Keratinocyte (primary cell): Measurements from ENCODE around the gene REG4. TPM values are rescaled to one million over a fixed set of nuclear protein-coding genes. Genes with fewer than 3 reads are reported as not detected.

Experiments used
- DNase-seq: peaks from one replicate; pipeline ENCODE4 v3.0.0-alpha.2; 2011; ENCODE audit warnings: low read depth, missing footprints, low spot score
- FAIRE-seq: peaks from 2 replicates; lab custom pipeline; 2011; peaks lifted over from hg19 to GRCh38; lab: Jason Lieb, UNC
- H2AFZ ChIP-seq: 2 replicates; pipeline ENCODE4 v1.6.0; 2012; ENCODE audit warnings: low read length, control low read depth, inconsistent platforms; ENCODE audit not compliant: control insufficient read depth
- H3K27ac ChIP-seq: 2 replicates; pipeline ENCODE4 v1.5.1; 2011; ENCODE audit warnings: low read length; ENCODE audit not compliant: control insufficient read depth, insufficient read depth
- H3K27me3 ChIP-seq: 3 replicates; pipeline ENCODE4 v1.6.0; 2011; ENCODE audit warnings: low read length; ENCODE audit not compliant: control insufficient read depth, insufficient read depth; ENCODE audit errors: extremely low read depth
- H3K36me3 ChIP-seq, 2 experiments: 2 replicates in 1 of 2; 3 replicates in 1 of 2; pipeline ENCODE4 v1.5.1; 2011; ENCODE audit warnings: low read length in 2 of 2, mild to moderate bottlenecking in 1 of 2; ENCODE audit not compliant: control insufficient read depth in 2 of 2, insufficient read depth in 2 of 2; ENCODE audit errors: extremely low read depth in 1 of 2
- H3K4me1 ChIP-seq: 3 replicates; pipeline ENCODE4 v1.5.1; 2011; ENCODE audit warnings: low read length; ENCODE audit not compliant: control insufficient read depth, insufficient read depth; ENCODE audit errors: extremely low read depth
- H3K4me2 ChIP-seq: 3 replicates; pipeline ENCODE4 v1.6.0; 2011; ENCODE audit warnings: low read depth, low read length; ENCODE audit not compliant: control insufficient read depth, insufficient read depth; ENCODE audit errors: extremely low read depth
- H3K4me3 ChIP-seq, 3 experiments: fragments of 200-600 bp in 1 of 3; sonication (generic) in 1 of 3; 2 replicates in 2 of 3; 3 replicates in 1 of 3; pipeline ENCODE4 v1.5.1; 2011 to 2016; ENCODE audit warnings: low read length in 3 of 3, mild to moderate bottlenecking in 3 of 3, control low read depth in 2 of 3, inconsistent platforms in 1 of 3, low read depth in 1 of 3, mixed read lengths in 1 of 3, mixed run types in 1 of 3, moderate library complexity in 1 of 3; ENCODE audit not compliant: control insufficient read depth in 2 of 3, insufficient read depth in 2 of 3; ENCODE audit errors: extremely low read depth in 1 of 3
- H3K79me2 ChIP-seq: 2 replicates; pipeline ENCODE4 v1.6.0; 2012; ENCODE audit warnings: low read length; ENCODE audit not compliant: control insufficient read depth, insufficient read depth
- H3K9ac ChIP-seq: 3 replicates; pipeline ENCODE4 v1.6.0; 2011; ENCODE audit warnings: low read length; ENCODE audit not compliant: control insufficient read depth, insufficient read depth; ENCODE audit errors: extremely low read depth
- H3K9me1 ChIP-seq: 3 replicates; pipeline ENCODE4 v1.6.0; 2011; ENCODE audit warnings: low read length; ENCODE audit not compliant: control insufficient read depth, insufficient read depth; ENCODE audit errors: extremely low read depth
- H3K9me3 ChIP-seq: 2 replicates; pipeline ENCODE4 v1.5.1; 2012; ENCODE audit warnings: low read depth, low read length; ENCODE audit not compliant: control insufficient read depth
- H4K20me1 ChIP-seq: 3 replicates; pipeline ENCODE4 v1.6.0; 2011; ENCODE audit warnings: low read length; ENCODE audit not compliant: control insufficient read depth, insufficient read depth; ENCODE audit errors: extremely low read depth
- EZH2 ChIP-seq: IDR thresholded peaks from one replicate; pipeline ENCODE4 v1.6.1; 2012; ENCODE audit warnings: inconsistent platforms, mild to moderate bottlenecking, low read length, moderate library complexity
- dilution Hi-C: fragments of 300-500 bp; cut with MboI; formaldehyde crosslinking; loops from one replicate; pipeline ENCODE4 v1.7.0; 2020; ENCODE audit warnings: low sequenced_read_pairs; ENCODE audit not compliant: extremely low pct_ligation_motif_present
- polyA plus RNA-seq, 5 experiments: library from polyadenylated mRNA; depleted of rRNA in 3 of 5; stranded (reverse) in 3 of 5; stranded (forward) in 1 of 5; unstranded in 1 of 5; fragments of >200 nt; gene quantifications; 1 replicate in 1 of 5; 2 replicates in 3 of 5; 3 replicates in 1 of 5; pipeline versions ENCODE4 v1.2.1 to v1.2.3, GENCODE V29; 2011 to 2012; ENCODE audit warnings: missing spikeins in 2 of 5, low read depth in 1 of 5, low replicate concordance in 1 of 5
- TF ChIP-seq, protein P1 (sequence below), 3 experiments: IDR thresholded peaks in 1 of 3; conservative IDR thresholded peaks in 1 of 3; optimal IDR thresholded peaks in 1 of 3; 2 replicates in 2 of 3; 3 replicates in 1 of 3; pipeline versions ENCODE3 to v1.5.1; 2011; ENCODE audit warnings: low read length in 3 of 3, mild to moderate bottlenecking in 3 of 3, moderate library complexity in 2 of 3, control low read depth in 1 of 3, inconsistent platforms in 1 of 3; ENCODE audit not compliant: insufficient read depth in 2 of 3; ENCODE audit errors: extremely low read depth in 1 of 3

The REG4 gene
- polyA plus RNA-seq, 1 donor (not counting 4 experiments of a cell fraction or from before 2014, with no cell fraction given), result not detected

DNA sequence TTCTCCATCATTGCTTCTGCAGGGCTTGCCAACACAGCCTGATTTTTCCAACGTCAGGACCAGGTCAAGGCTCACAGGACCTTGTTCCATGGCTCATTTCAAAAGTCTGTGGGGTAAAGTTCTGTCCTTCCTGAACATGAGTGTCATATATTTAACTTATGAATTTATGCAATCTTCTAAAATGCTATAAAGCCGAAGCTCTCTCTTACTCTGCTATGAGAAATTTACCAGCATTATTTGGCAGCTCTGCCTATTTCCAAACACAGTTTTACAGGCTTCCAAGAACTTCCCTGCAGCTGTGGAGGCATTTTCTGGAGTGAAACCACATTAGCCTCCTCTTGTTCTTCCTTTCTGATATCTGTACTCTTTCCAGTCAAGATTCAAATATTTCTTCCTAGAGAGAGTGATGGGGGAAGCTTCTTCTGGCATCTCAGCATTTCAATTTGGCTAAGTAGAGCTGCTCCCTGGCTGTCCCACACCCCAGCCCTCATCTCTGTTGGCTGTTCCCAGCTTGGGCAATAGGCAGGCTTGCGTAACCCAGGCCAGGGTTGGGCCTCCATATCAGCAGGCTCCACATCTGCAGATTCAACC, 27.0 kb downstream of the REG4 start:
- no peak overlapping the region for H3K4me3 ChIP-seq
- H3K9ac ChIP-seq, result no peak overlapping the region
- H3K27me3 ChIP-seq, result no peaks in the 10 kb centered on the region
- TF ChIP-seq, protein P1, sequence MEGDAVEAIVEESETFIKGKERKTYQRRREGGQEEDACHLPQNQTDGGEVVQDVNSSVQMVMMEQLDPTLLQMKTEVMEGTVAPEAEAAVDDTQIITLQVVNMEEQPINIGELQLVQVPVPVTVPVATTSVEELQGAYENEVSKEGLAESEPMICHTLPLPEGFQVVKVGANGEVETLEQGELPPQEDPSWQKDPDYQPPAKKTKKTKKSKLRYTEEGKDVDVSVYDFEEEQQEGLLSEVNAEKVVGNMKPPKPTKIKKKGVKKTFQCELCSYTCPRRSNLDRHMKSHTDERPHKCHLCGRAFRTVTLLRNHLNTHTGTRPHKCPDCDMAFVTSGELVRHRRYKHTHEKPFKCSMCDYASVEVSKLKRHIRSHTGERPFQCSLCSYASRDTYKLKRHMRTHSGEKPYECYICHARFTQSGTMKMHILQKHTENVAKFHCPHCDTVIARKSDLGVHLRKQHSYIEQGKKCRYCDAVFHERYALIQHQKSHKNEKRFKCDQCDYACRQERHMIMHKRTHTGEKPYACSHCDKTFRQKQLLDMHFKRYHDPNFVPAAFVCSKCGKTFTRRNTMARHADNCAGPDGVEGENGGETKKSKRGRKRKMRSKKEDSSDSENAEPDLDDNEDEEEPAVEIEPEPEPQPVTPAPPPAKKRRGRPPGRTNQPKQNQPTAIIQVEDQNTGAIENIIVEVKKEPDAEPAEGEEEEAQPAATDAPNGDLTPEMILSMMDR (optimal IDR thresholded peaks at IDR 0.05 in 1 of 3, IDR thresholded peaks at IDR 0.05 in 1 of 3, conservative IDR thresholded peaks at IDR 0.05 in 1 of 3; ENCODE audit: extremely low read depth in 1 of 3, insufficient read depth in 2 of 3, low read length in 3 of 3), result no peak
- no peak for TF ChIP-seq EZH2
- H3K27ac ChIP-seq, result no peak overlapping the region
- no peak overlapping the region for H2AFZ ChIP-seq
- no peaks in the 10 kb centered on the region for H3K79me2 ChIP-seq
- dilution Hi-C loops, result no loop called here
- H3K9me1 ChIP-seq, result no peaks in the 10 kb centered on the region
- DNase-seq (no peak), FAIRE-seq (no peak)
- H3K9me3 ChIP-seq, result no peaks in the 10 kb centered on the region
- H3K4me2 ChIP-seq, result no peak overlapping the region
- no peaks in the 10 kb centered on the region for H3K36me3 ChIP-seq
- no peaks in the 10 kb centered on the region for H4K20me1 ChIP-seq
- H3K4me1 ChIP-seq, result peaks cover 24% of the 10 kb centered on the region

DNA sequence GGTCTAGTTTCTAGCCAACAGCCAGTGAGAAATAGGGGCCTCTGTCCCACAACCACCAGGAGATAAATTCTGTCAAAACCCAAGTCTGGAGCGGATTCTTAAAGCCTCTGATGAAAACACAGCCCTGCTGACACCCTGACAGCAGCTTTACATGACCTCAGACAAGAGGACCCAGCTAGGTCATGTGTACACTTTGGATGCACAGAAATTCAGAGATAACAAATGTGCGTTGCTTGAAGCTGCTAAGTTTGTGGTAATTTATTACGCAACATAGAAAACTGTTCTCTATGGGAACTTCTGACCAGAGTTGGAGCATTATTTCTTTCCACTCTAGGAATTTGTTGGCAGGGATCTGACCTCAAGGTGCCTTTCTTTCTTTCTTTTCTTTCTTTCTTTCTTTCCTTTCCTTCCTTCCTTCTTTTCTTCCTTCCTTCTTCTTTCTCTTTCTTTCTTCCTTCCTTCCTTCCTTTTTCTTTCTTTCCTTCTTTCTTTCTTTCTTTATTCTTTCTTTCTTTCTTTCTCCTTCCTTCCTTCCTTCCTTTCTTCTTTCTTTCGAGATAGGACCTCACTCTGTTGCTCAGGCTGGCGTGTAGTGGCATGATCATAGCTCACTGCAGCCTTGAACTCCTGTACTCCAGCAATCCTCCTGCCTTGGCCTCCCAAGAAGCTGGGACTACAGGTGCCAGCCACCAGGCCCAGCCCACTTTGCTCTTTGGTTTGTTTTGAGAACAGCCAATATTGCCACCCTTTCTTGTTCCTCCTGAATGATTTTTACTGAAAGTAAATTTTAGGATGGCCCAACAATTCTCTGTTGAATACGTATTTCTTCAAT, 27.7 kb downstream of the REG4 start:
- no peaks in the 10 kb centered on the region for H3K27me3 ChIP-seq
- no peaks in the 10 kb centered on the region for H3K9me3 ChIP-seq
- H3K4me1 ChIP-seq, result peaks cover 24% of the 10 kb centered on the region
- no peaks in the 10 kb centered on the region for H4K20me1 ChIP-seq
- no peak for DNase-seq
- TF ChIP-seq, protein P1 (optimal IDR thresholded peaks at IDR 0.05 in 1 of 3, IDR thresholded peaks at IDR 0.05 in 1 of 3, conservative IDR thresholded peaks at IDR 0.05 in 1 of 3; ENCODE audit: extremely low read depth in 1 of 3, insufficient read depth in 2 of 3, low read length in 3 of 3), result no peak
- no peak for TF ChIP-seq EZH2
- dilution Hi-C loops, result no loop called here
- H2AFZ ChIP-seq, result no peak overlapping the region
- H3K4me3 ChIP-seq, result no peak overlapping the region
- H3K4me2 ChIP-seq, result no peak overlapping the region
- H3K9me1 ChIP-seq, result no peaks in the 10 kb centered on the region
- H3K36me3 ChIP-seq, result no peaks in the 10 kb centered on the region
- no peaks in the 10 kb centered on the region for H3K79me2 ChIP-seq
- no peak overlapping the region for H3K27ac ChIP-seq
- H3K9ac ChIP-seq, result no peak overlapping the region
- FAIRE-seq, result no peak
